HG03469 (cell line): ENCODE data around the gene ADIPOR2.

Experiments
- ATAC-seq: cut with Tn5 transposase; IDR thresholded peaks from one replicate; pipeline ENCODE4 v1.9.1; 2021; ENCODE audit warnings: mild to moderate bottlenecking, moderate library complexity, moderate number of reproducible peaks; ENCODE audit not compliant: unreplicated experiment

ADIPOR2 gene

DNA sequence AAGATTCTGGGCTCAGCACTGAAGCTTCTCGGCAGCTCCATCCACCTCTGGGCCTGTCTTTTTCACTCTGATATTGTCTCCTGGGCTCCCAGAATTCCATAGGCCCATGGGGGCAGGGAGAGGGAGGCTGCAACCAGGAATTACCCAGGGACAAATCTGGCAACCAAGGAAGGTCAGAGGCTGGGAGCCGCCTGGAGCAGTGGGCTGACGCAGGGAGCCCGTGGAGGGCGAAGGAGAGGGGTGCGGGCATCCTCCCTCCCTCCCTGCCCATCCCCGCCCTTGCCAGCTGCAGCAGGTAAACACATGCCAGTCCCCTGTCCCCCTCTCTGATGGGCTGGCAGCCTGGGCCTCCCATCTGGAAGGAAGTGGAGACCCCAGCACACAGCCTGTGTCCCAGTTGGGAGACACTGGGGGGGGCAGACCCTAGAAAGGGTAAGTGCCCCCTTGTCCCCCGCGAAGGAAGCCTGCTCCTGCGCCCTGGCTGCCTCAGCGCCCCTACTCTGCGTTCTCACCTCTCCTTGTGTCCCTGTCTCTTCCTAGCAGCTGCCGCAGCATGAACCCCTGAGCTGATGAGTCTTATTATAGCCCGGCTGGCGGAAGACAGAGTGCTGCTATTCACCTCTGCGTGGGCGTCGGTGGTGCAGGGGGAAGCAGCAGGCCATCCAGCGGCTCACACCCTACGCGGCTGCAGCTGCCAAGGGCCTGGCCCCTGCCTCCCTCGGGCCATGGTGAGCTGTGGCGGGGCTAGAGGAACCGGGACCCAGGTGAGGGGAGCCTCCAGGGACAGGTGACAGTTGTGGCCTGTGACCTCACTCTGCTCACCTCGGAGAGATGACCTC lies 136.2 kb downstream of the ADIPOR2 start:
- ATAC-seq, result no peak

DNA sequence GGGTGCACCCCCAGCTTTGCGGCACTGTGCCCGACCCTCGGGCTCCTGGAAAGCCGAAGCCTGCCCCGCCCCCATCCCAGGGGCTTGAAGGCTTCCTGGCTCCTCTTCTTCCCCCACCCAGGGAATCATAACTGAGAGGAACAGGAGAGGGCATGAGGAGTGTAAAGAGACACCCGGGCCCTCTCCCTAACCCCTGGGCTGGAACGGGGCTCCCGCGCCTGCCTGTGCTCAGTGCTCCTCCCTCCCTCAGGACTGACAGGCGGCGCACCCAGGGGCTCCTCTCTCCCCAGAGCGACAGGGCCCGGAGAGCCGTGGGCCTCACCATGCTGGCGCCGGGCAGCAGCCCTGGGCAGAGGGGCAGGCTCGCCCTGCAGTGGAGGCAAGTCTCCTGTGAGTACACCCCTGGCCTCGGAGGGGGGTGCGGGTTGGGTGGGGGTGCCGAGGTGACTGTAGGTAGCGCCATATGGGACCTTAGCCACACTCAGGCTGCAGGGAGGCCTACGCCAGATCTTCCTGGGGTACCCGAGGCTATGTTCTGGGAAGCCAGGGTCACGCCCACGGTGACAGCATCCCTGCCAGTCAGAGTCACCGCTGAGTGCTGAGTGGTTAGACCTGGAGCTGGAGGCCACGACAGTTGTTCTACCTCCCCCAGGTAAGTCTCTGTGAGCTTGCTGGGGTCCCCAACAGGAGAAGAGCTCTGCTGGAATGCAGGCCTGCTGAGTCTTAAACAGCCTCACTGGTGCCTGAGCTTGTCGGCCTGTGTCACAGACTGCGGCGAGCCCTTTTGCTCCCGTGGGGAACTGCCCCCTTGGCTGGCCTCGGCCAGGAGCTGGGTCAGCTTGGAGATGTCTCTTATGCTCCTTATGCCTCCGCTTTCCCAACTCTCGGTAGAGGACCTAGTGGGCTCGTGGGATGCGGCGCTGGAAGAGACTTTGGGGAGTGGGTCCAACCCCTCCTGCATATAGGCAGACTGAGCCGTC lies 137.2 kb downstream of the ADIPOR2 start:
- no peak for ATAC-seq

DNA sequence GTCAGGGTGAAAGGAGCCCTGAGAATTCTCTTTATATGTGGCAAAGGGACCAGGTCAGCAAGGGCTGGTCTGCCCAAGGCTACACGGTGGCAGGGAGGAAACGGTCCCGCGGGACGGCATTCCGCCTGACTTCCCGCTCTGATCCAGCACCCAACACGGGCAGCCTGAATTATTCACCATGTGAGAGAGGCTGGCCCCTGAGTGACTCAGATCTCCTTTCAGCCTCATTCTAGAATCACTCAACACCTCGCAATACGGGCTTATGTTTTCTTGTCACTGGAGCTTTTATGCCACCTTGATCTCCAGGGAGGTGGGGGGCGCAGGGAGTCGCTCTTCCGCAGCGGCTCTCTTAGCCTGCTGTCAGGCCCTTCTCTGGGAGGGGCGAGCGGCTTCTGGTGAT lies 138.0 kb downstream of the ADIPOR2 start:
- no peak for ATAC-seq

DNA sequence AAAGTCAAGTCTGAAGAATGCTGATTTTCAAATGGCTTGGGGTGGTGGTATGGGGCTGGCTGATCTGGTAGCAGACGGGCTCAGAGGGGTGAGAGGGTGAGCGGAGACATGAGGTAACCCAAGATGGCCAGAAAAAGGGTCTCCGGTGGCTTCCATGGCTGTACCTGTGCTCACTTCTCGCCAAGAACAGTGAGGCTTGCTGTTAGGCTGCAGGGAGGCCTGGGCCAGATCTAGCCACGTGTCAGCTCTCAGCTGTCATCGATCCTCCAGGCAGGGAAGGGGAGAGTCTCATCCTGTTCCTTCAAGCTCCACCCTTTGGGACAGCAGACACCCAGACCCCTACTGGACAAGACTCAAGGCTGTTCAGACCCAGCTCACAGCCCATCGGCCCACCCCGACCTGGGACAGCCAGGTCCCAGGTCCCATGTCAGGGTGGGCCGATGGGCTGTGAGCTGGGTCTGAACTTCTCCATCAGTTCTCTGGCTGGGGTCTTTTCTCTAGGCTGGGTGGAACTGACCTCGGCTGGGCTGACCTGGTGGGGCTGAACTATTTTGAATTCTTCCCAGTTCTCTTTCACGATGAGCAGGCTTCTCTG lies 138.5 kb downstream of the ADIPOR2 start:
- ATAC-seq, result no peak

DNA sequence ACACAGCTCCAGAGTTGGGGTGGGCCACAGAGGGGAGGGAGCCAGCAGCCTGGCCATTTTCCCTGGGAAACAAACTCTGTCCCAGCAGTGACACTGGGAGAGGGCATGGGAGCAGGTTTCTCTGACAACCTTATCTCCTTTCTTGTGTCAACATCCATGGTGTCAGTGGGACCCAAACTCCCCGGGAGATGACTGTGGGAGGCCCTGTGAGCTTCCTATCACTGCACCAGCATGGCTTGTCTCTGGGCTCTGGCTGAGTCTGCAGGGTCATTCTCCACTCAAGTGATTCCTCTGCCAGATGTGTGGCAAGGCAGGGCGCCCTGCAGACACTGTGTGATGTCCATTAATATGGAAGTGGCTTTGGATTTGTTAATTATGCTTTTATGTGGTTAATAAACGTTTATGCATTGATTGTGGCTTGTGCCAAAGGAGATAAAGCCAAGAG lies 139.6 kb downstream of the ADIPOR2 start:
- ATAC-seq, result no peak

DNA sequence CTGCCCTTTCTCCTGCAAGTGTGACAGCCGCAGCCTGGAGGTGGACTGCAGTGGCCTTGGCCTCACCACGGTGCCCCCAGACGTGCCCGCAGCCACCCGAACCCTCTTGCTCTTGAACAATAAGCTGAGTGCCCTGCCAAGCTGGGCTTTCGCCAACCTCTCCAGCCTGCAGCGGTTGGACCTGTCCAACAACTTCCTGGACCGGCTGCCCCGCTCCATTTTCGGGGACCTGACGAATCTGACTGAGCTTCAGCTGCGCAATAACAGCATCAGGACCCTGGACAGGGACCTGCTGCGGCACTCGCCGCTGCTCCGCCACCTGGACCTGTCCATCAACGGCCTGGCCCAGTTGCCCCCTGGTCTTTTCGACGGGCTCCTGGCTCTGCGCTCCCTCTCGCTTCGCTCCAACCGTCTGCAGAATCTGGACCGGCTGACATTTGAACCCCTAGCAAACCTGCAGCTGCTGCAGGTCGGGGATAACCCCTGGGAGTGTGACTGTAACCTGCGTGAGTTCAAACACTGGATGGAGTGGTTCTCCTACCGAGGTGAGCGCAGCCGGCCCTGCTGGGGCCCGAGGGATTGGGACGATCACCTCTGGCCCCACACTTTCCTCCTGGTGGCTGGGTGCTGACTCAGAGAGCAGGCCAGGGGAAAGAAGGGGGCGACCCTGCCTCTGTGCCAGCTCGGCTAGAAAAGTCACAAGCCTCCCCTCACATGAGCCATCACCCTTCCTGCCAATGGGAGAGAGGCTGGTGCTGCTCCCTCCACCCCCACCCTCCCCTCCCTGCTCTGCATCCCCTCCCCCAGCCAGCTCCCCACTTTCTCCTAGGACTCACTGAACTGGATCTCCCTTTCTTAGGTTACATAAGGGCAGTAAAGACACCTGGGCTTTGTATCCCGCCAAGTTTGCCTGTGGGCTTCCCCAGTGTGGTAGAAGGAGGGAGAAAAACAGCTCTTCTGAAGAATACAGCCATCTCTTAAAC lies 140.4 kb downstream of the ADIPOR2 start:
- no peak for ATAC-seq

DNA sequence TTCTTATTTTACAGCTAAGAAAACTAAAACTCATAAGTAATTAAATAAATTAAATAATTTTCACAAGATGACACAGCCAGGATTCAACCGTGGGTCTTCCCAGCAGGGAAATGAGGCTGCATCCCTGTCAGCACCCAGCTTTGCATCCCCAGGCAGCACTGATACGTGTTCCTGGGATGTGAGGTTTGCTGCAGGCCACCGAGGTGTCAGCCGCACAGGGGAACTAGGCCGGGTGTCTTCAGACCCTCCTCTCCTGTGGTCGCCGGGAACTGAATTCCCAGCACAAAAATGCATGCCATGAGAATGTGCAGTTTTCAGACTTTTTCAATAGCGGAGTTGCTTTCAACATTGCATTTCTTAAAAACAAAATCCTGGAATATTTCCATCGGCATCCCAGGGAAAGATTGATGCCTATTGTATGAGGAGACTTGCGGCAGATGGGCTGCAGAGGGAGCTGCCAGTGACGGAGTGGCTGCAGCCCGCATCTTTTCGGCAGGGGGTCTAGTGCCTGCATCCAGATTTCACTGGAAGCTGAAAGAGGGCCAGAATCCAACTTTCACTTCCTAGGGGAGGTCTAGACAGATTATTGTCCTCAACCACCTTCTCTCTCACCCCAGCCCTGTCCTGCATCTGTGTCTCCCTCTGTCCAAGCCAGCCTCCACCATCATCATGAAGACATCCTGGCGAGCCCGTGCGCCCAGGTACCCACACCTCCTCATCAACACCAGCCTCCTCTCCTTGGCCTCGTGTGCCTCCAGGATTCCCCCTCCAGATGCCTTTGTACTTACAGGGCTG lies 142.1 kb downstream of the ADIPOR2 start:
- ATAC-seq, result no peak

DNA sequence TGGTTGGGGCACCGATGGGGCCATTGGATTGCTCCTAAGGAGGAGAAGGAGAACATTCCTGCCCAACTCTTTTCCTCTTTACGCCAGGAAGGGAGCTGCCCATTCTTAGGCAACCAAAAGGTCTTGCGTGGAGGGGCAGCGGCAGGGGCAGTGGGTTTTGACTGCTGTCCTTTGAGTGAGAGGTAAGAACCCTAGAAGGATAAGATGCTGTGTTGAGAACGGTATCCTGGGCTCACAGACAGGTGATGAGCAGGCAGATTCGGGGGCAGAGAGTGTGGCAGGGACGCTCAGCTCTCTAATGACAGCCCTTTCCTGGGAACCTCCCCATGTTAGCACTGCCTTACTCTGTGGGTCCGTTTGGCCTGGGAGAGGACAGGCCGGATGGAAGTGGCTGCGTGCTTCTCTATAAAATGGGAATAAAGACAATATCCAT lies 142.7 kb downstream of the ADIPOR2 start:
- ATAC-seq, result no peak

DNA sequence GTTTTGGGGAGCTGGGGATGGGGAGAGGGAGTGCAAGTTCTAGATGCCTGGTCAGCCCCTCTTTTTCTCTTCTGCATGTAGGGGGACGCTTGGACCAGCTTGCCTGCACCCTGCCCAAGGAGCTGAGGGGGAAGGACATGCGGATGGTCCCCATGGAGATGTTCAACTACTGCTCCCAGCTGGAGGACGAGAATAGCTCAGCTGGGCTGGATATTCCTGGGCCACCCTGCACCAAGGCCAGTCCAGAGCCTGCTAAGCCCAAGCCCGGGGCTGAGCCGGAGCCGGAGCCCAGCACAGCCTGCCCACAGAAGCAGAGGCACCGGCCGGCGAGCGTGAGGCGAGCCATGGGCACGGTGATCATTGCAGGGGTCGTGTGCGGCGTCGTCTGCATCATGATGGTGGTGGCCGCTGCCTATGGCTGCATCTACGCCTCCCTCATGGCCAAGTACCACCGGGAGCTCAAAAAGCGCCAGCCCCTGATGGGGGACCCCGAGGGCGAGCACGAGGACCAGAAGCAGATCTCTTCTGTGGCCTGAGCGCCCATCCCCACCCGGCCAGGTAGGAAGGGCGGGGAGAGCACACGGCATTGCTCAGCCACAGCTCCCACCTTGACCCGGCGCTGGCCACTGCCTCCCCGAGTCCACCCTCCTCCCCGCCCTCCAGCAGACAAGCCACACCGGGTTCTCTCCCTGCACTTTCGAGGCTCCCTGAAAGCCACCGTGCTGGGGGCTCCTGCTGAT lies 143.5 kb downstream of the ADIPOR2 start:
- ATAC-seq, result no peak

DNA sequence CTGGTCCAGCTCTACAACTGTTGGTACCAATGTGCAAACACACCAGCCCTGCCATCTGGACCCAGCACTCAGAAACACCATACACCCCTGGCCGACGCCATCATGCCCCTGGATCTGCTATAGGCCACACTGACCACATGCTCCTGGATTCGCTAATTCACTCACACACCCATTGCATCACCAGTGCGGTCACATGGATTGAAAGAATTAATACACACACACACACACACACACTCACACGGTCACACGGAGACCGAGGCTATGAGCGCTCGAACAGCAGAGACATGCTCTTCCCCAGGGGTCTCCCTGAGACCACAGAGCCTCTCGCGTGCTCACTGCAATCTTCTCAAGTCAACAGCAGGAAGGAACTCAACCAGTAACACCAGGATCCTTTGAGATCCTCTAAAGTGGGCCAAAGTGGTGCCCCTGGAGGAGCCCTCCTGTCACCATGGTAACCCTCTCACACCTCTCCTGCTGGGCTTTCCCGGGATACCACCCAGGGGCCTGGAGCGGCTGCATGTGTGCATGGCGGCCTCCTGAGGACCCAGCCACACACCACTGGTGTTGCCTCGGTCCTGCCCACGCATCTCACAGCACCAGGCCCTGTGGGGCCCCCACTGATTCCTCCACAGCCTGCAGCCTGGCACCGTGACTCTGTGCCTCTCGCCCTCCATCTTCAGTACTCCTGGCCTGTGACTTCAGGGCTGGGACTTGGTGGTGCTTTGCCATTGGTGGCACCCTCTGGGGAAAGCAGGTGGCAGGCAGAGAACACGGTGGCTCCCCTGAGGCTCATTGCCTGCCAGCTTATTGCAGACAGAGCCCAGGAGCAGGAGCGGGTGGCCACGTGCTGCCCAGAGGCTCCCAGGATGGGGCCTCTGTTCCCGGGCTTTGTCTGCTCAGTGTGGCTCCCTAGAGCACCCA lies 144.6 kb downstream of the ADIPOR2 start:
- ATAC-seq, result no peak

DNA sequence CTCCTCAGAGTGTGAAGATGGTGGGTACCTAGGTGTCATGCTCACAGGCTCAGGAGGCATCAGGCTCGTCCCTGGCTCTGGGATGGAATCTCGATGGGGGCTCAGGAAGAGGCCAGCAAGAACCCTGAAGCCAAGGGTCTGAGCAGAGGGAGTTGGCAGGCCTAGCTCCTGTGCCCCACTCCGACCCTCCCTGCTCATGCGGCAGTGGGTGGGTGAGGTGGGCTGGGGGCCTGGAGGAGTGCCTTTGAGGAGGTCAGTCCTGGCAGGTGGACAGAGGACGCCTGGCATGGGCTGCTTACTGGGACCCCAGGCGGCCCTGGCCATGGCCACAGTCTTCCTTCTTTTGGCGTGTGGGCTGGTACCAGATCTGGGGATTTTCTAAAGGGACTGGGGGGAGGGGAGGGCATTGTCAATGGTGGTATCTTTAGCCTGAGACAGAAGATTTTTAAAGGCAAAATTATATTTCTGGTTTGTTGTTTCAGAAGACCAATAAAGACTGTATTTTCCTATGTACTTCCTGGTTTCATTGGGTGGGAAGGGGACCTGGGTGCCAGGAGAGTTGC lies 145.5 kb downstream of the ADIPOR2 start:
- no peak for ATAC-seq

DNA sequence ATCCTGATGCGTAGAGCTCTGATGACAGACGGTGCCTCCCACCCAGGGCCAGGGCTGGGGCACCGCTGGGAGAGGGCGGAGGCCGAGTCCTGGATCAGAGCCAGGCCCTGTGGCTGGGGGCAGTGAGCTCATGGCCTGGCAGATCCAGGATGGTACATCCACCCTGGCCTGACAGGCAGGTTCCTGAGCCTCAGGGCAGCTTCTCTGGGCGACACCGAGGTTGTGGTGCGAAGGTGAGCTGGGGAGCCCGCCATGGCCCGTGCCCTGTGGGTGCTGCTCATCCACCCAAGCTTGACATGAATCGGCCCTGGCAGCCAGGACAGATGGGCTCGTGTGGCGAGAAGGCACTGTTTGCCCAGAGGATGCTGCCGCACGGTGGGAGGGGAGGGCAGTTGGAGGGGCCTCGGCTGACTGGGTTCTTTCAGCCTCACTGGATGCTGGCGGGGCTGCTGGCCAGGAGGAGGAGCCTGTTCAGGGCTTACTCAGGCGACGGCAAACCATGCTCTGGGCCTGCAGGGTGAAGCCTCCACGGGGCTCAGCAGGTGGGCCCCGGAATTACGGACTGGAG lies 146.1 kb downstream of the ADIPOR2 start:
- no peak for ATAC-seq

DNA sequence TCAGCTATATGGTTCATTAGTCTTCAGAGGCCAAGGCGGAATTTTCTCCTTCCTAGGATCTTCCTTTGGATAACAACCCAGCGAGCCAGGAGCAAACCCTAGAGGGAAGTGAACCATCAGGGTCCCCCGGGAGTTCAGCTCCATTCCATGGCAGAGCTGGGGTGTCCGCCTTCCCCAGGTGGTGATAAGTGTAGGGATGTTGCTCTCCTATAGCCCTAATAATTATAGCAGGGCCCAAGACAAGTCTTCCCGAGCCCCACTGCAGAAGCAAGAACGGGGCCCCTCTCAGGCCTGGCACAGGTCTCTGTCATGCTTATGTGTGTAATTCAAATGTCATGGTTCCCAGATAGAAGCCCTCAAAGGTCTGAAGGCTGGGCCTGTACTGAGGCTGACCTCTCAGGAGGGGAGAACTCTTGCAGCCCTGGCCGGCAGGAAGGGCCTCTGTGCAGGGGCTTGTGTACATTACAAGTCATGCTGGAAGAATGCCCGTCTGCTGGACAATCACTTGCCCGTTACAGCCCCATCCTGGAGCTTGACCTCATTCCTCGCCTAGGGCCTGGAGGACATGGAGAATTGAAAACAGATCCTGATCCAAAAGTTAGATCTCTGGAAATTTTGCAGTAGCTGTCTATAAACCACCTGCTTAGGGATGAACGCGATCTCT lies 146.8 kb downstream of the ADIPOR2 start:
- no peak for ATAC-seq
